Brain microvascular endothelial cell (primary cell): ENCODE measurements around the gene RPL5.

Source experiments
- DNase-seq: peaks from one replicate; pipeline ENCODE4 v3.0.0-alpha.2; 2020
- H3K27ac ChIP-seq: fragments of 250-450 bp; sonication (Bioruptor Pico); 2 replicates; pipeline ENCODE4 v1.5.1; 2020; ENCODE audit warnings: mild to moderate bottlenecking, moderate library complexity
- H3K27me3 ChIP-seq: fragments of 250-450 bp; sonication (Bioruptor Pico); replicated peaks from 2 replicates; pipeline ENCODE4 v1.5.1; 2020; ENCODE audit warnings: mild to moderate bottlenecking
- H3K36me3 ChIP-seq: fragments of 250-450 bp; sonication (Bioruptor Pico); replicated peaks from 2 replicates; pipeline ENCODE4 v1.5.1; 2020; ENCODE audit warnings: mild to moderate bottlenecking
- H3K4me3 ChIP-seq: 2 replicates; pipeline ENCODE4 v1.5.1; 2011; ENCODE audit warnings: low read depth, mild to moderate bottlenecking, control low read depth, low read length, moderate library complexity
- CTCF ChIP-seq: IDR thresholded peaks from 2 replicates; pipeline ENCODE4 v1.5.1; 2011; ENCODE audit warnings: low read depth, mild to moderate bottlenecking, moderate library complexity, low read length, control low read depth, inconsistent platforms; ENCODE audit errors: missing control alignments
- in situ Hi-C: cut with HindIII; loops from 2 replicates; pipeline ENCODE4 v1.10.0; 2017; ENCODE audit warnings: low sequenced_read_pairs, low pct_ligation_motif_present

RPL5 gene

GRCh38 chr1:92887465-92887864, 55.6 kb downstream of the RPL5 start:
- in situ Hi-C loops, result no loop called here
- no peak for DNase-seq
- no peaks in the 10 kb centered on the region for H3K36me3 ChIP-seq
- H3K4me3 ChIP-seq, result no peak overlapping the region
- H3K27me3 ChIP-seq, result no peaks in the 10 kb centered on the region
- TF ChIP-seq CTCF, result no peak
- no peak overlapping the region for H3K27ac ChIP-seq
